ENCODE data around the gene AHSG. TPM values are rescaled to one million over a fixed set of nuclear protein-coding genes. Genes with fewer than 3 reads are reported as not detected.
A peak's percentile ranks its signal among the peaks of the same experiment; 100 is the strongest.

AHSG gene
- total RNA-seq, 2 donors from 2014 or later = not detected

DNA sequence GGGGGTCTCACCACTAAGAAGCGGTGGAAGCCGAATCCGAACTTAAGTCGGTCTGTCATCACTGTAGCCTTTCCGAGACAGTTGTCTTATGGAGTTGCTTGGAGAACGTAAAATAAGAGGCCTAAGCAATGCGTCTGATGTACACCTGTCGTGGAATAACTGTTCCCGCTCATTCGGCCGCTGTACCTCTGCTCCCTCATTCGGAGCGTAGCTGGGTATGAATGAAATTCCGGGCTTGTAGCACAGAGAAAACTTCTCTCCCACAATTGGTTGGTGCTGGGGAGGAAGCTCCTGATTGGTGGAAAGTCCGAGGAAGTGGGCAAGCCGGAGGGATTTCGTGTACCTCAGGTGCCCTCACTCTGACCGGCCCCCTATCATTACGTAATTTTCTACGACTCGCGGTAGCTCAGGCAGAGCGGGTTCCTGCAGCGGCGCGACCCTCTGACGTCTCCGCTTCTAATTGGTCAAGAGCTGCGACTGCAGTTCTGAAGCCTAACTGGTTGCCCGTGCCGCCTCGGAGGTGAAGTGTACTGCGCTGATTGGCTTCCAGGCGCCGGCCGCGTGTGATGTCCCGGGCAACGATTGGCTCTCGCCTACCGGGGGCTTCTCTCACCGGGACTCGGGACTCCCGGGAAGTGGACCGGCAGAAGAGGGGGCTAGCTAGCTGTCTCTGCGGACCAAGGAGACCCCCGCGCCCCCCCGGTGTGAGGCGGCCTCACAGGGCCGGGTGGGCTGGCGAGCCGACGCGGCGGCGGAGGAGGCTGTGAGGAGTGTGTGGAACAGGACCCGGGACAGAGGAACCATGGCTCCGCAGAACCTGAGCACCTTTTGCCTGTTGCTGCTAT, 42.5 kb upstream of the AHSG start, which contains the start of gene DNAJB11:
TSS of gene DNAJB11 (plus strand) at position 625 of the 845 bp plus-strand sequence. CDS start at position 803, 178 bp downstream.
- Histone ChIP-seq H3K4me1 (peaks cover 0 to 44% of the 10 kb centered on the region in 2 donors), H3K27ac (peak within 1 kb of the TSS; percentile 95 to 96), H3K4me3 (peak within 1 kb of the TSS; percentile 92 to 98), H3K36me3 (peaks cover 1% of the 10 kb centered on the region), H3K27me3 (no peaks in the 10 kb centered on the region), H3K9me3 (no peaks in the 10 kb centered on the region)
- peak; percentile 100 for DNase-seq (ENCODE audit: low spot score)
- TF ChIP-seq CTCF (IDR thresholded peaks at IDR 0.05) = no peak

DNA sequence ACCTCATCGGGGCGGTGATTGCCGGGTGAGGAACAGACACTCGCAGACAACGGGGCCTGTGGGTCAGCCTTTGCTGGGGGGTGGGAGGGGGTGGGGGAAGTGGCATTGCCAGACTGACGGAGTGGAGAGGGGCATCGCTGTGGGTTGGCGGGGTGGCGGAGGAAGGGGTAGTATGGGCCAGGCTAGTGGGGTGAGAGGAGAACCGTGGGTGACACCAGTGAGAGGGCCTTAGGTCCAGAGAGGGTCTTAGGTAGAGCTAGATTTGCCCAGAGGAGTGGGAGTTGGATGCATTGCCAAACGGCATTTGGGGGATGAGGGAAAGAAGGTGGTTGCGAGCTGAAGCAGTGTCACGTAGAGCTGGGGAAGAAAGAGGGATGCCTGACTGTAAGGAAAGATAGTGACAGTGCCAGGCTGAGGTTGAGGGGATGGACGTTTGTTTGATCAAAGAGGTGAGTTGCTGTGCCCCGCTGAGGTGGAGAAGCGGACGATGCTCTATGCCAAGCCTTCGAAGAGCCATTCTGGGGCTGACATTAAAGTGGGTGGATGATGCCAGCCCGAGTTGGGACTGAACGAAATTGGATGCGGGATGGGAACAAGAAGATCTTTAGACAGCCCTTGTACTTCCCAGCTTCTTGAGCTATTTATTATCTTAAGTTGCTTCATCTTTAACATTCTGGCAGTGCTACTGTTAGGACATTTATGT, 41.8 kb upstream of the AHSG start:
- TF ChIP-seq CTCF (IDR thresholded peaks at IDR 0.05) = no peak
- peaks cover 0 to 41% of the 10 kb centered on the region in 2 donors for H3K4me1 ChIP-seq
- no peak for DNase-seq (ENCODE audit: low spot score)
- H3K9me3 ChIP-seq = no peaks in the 10 kb centered on the region
- peak overlapping the region; percentile 95 to 96 for H3K27ac ChIP-seq
- peaks cover 9% of the 10 kb centered on the region for H3K36me3 ChIP-seq
- H3K27me3 ChIP-seq = no peaks in the 10 kb centered on the region
- H3K4me3 ChIP-seq = peak overlapping the region; percentile 92 to 98

GRCh38 chr3:186571644-186572013, 41.2 kb upstream of the AHSG start:
- H3K27ac ChIP-seq = no peak overlapping the region
- no peak for DNase-seq (ENCODE audit: low spot score)
- H3K4me1 ChIP-seq = peaks cover 0 to 35% of the 10 kb centered on the region in 2 donors
- no peak for TF ChIP-seq CTCF (IDR thresholded peaks at IDR 0.05)
- no peaks in the 10 kb centered on the region for H3K27me3 ChIP-seq
- H3K36me3 ChIP-seq = peaks cover 14% of the 10 kb centered on the region
- H3K9me3 ChIP-seq = no peaks in the 10 kb centered on the region
- peak overlapping the region in 1 of 2 donors; percentile 92 for H3K4me3 ChIP-seq

- H3K4me3 ChIP-seq = no peak overlapping the region
- H3K27me3 ChIP-seq = no peaks in the 10 kb centered on the region
- no peaks in the 10 kb centered on the region for H3K9me3 ChIP-seq
- peaks cover 0 to 7% of the 10 kb centered on the region in 2 donors for H3K4me1 ChIP-seq
- no peak overlapping the region for H3K27ac ChIP-seq
- no peak for TF ChIP-seq CTCF (IDR thresholded peaks at IDR 0.05)
- peaks cover 71% of the 10 kb centered on the region for H3K36me3 ChIP-seq
- no peak for DNase-seq (ENCODE audit: low spot score)
These were observed 35.3 kb upstream of the AHSG start for GRCh38 chr3:186577521-186577920.

DNA sequence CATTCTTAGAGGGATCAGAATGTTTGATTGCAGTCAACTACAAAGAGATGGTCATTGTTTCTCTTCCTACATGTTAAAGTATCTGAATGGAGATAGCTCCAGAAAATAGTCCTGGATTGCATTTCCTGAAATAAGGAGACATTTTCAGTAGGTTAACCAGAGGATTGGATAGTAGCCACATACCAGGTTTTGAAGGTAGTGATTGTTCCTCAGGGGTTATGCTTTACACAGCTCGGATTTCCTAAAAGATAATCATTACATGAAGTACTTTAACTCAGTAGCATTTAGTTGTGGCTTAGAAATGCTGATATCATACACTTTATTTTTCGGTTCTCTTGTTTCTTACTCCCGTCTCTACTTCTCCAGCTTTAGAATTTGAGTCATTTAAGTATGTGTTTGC, 32.1 kb upstream of the AHSG start:
- no peaks in the 10 kb centered on the region for H3K4me1 ChIP-seq
- TF ChIP-seq CTCF (IDR thresholded peaks at IDR 0.05) = no peak
- H3K27ac ChIP-seq = no peak overlapping the region
- no peaks in the 10 kb centered on the region for H3K9me3 ChIP-seq
- H3K27me3 ChIP-seq = no peaks in the 10 kb centered on the region
- H3K4me3 ChIP-seq = no peak overlapping the region
- peaks cover 98% of the 10 kb centered on the region for H3K36me3 ChIP-seq
- no peak for DNase-seq (ENCODE audit: low spot score)
